Vagina (tissue), 2 donors: Measurements from ENCODE around the gene XAB2. TPM values are rescaled to one million over a fixed set of nuclear protein-coding genes. Genes with fewer than 3 reads are reported as not detected.

ENCODE experiments used
- DNase-seq, 2 donors: peaks; one replicate each; pipeline ENCODE4 v3.0.0-alpha.2; 2017; ENCODE audit errors: extremely low spot score in 2 of 2
- H3K27ac ChIP-seq: fragments of 200-600 bp; sonication (generic); one replicate; pipeline ENCODE4 v1.5.1; 2019
- H3K27me3 ChIP-seq: fragments of 200-600 bp; sonication (generic); one replicate; pipeline ENCODE4 v1.5.1; 2019
- H3K36me3 ChIP-seq, 2 donors: fragments of 200-600 bp; sonication (generic); one replicate each; pipeline ENCODE4 v1.5.1; 2017 to 2019
- H3K4me1 ChIP-seq: fragments of 200-600 bp; sonication (generic); one replicate; pipeline ENCODE4 v1.5.1; 2019
- H3K4me3 ChIP-seq, 2 donors: fragments of 200-600 bp; sonication (generic); 1 replicate in 1 of 2; 2 replicates in 1 of 2; pipeline ENCODE4 v1.5.1; 2016 to 2019
- H3K9me3 ChIP-seq: fragments of 200-600 bp; sonication (generic); one replicate; pipeline ENCODE4 v1.5.1; 2019
- CTCF ChIP-seq, 3 experiments: fragments of 450-650 bp in 2 of 3; fragments of 200-600 bp in 1 of 3; sonication (generic) in 1 of 3; IDR thresholded peaks; one replicate each; pipeline ENCODE4 v1.5.1; 2017 to 2019; ENCODE audit warnings: antibody characterized with exemption in 3 of 3, mild to moderate bottlenecking in 2 of 3, moderate library complexity in 2 of 3
- POLR2A ChIP-seq, 2 donors: fragments of 450-650 bp; IDR thresholded peaks; one replicate each; pipeline ENCODE4 v1.6.1; 2017; ENCODE audit warnings: antibody characterized with exemption in 2 of 2, mild to moderate bottlenecking in 2 of 2, moderate library complexity in 2 of 2
- POLR2AphosphoS5 ChIP-seq, 2 donors: sonication (generic); formaldehyde crosslinking; IDR thresholded peaks; one replicate each; pipeline ENCODE4 v1.9.0; 2017; ENCODE audit warnings: antibody characterized with exemption in 2 of 2, mild to moderate bottlenecking in 2 of 2, low read depth in 1 of 2; ENCODE audit not compliant: insufficient read depth in 1 of 2
- intact Hi-C: fragments of 100-400 bp; cut with DNase I; formaldehyde crosslinking; loops from one replicate; pipeline ENCODE4 v1.15.1; 2023
- total RNA-seq: library from RNA; depleted of rRNA; stranded (reverse); fragments of >200 nt; gene quantifications from one replicate; pipeline ENCODE4 v1.2.3, GENCODE V29; 2016

The XAB2 gene
- total RNA-seq, 1 donor from 2014 or later, result 44.0 TPM

DNA sequence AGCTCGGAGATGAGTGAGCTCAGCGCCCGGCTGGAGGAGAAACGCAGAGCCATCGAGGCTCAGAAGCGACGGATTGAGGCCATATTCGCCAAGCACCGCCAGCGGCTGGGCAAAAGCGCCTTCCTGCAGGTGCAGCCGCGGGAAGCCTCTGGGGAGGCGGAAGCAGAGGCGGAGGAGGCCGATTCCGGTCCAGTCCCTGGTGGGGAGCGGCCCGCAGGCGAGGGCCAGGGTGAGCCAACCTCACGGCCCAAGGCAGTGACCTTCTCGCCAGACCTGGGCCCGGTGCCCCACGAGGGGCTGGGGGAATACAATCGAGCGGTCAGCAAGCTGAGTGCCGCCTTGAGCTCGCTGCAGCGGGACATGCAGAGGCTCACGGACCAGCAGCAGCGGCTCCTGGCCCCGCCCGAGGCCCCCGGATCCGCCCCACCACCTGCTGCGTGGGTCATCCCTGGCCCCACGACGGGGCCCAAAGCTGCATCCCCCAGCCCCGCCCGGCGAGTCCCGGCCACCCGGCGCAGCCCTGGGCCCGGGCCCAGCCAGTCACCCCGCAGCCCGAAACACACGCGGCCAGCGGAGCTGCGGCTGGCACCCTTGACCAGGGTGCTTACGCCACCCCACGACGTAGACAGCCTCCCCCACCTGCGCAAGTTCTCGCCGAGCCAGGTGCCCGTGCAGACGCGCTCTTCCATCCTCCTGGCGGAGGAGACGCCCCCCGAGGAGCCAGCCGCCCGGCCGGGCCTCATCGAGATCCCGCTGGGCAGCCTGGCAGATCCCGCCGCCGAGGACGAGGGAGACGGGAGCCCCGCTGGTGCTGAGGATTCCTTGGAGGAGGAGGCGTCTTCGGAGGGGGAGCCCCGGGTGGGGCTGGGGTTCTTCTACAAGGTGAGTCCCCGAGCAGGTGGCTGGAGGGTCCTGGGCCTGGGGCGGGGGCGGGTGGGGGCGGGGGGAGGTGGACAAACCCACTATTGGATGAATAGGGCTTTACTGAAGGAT lies 16.8 kb downstream of the XAB2 start:
- Histone ChIP-seq H3K9me3 (no peaks in the 10 kb centered on the region), H3K27ac (no peak overlapping the region), H3K4me3 (no peak overlapping the region), H3K27me3 (no peaks in the 10 kb centered on the region), H3K4me1 (no peaks in the 10 kb centered on the region), H3K36me3 (peaks cover 0 to 5% of the 10 kb centered on the region in 2 donors)
- DNase-seq, result no peak
- no peak for TF ChIP-seq POLR2A (IDR thresholded peaks at IDR 0.05)
- TF ChIP-seq CTCF (IDR thresholded peaks at IDR 0.05), result no peak
- no peak for TF ChIP-seq POLR2AphosphoS5 (IDR thresholded peaks at IDR 0.05; ENCODE audit: insufficient read depth in 1 of 2, low read depth in 1 of 2)
- intact Hi-C loops, result no loop called here

GRCh38 chr19:7611541-7612279 lies 17.6 kb downstream of the XAB2 start:
- no peaks in the 10 kb centered on the region for H3K36me3 ChIP-seq
- H3K27me3 ChIP-seq, result no peaks in the 10 kb centered on the region
- no peak overlapping the region for H3K4me3 ChIP-seq
- no peak overlapping the region for H3K27ac ChIP-seq
- TF ChIP-seq POLR2A (IDR thresholded peaks at IDR 0.05), result no peak
- TF ChIP-seq POLR2AphosphoS5 (IDR thresholded peaks at IDR 0.05; ENCODE audit: insufficient read depth in 1 of 2, low read depth in 1 of 2), result no peak
- no peak for TF ChIP-seq CTCF (IDR thresholded peaks at IDR 0.05)
- intact Hi-C loops, result no loop called here
- H3K4me1 ChIP-seq, result no peaks in the 10 kb centered on the region
- no peaks in the 10 kb centered on the region for H3K9me3 ChIP-seq
- DNase-seq, result no peak

- intact Hi-C loops, result no loop called here
- DNase-seq, result no peak
- Histone ChIP-seq H3K4me3 (no peak overlapping the region), H3K27ac (no peak overlapping the region), H3K36me3 (no peaks in the 10 kb centered on the region), H3K27me3 (no peaks in the 10 kb centered on the region), H3K4me1 (no peaks in the 10 kb centered on the region), H3K9me3 (no peaks in the 10 kb centered on the region)
- TF ChIP-seq POLR2A (IDR thresholded peaks at IDR 0.05), result no peak
Observed at GRCh38 chr19:7610491-7611240, 18.7 kb downstream of the XAB2 start.

DNA sequence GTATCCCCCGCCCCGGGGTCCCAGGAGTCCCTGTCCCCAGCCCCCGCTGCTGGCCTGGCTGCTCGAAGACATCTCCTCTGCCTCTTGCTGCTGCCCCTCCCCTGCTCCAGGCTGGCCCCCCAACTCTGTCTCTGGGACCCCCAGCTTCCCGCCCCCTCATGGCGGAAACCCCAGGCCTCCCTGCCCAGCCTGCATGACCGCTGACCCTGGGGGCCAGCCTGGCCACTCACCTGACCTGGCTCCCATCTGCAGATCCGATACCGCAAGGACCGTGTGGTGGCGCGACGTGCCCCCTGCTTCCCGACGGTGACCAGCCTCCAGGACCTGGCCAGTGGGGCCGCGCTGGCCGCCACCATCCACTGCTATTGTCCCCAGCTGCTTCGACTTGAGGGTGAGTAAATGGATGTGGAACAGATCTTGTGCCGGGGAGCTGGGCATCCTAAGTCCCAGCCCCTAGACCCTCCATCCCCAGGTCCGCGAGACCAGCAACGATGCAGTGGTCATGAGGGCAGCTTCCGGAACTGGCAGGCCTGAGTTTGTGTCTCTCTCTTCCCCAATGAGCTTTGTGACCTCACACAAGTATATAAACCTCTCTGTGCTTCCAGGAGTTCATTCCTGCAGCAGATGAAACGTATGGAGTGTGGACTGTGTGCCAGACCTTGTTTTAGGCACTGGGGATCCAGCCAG lies 21.3 kb downstream of the XAB2 start:
- Histone ChIP-seq H3K27me3 (no peaks in the 10 kb centered on the region), H3K4me1 (no peaks in the 10 kb centered on the region)

More for the DNA sequence above, 21.3 kb downstream of the XAB2 start:
- TF ChIP-seq POLR2AphosphoS5 (IDR thresholded peaks at IDR 0.05; ENCODE audit: insufficient read depth in 1 of 2, low read depth in 1 of 2), result no peak
- no peak for TF ChIP-seq POLR2A (IDR thresholded peaks at IDR 0.05)
- no peak for TF ChIP-seq CTCF (IDR thresholded peaks at IDR 0.05)
- H3K27ac ChIP-seq, result no peak overlapping the region
- no peaks in the 10 kb centered on the region for H3K36me3 ChIP-seq
- H3K9me3 ChIP-seq, result no peaks in the 10 kb centered on the region
- DNase-seq, result no peak
- no peak overlapping the region for H3K4me3 ChIP-seq
- intact Hi-C loops, result no loop called here
